ENCODE measurements around the gene RAI1.
"Not testable (repeated sequence)": the region's sequence is repeated elsewhere in the genome, so short reads cannot be mapped to it uniquely, and the experiment has no call there.

DNA sequence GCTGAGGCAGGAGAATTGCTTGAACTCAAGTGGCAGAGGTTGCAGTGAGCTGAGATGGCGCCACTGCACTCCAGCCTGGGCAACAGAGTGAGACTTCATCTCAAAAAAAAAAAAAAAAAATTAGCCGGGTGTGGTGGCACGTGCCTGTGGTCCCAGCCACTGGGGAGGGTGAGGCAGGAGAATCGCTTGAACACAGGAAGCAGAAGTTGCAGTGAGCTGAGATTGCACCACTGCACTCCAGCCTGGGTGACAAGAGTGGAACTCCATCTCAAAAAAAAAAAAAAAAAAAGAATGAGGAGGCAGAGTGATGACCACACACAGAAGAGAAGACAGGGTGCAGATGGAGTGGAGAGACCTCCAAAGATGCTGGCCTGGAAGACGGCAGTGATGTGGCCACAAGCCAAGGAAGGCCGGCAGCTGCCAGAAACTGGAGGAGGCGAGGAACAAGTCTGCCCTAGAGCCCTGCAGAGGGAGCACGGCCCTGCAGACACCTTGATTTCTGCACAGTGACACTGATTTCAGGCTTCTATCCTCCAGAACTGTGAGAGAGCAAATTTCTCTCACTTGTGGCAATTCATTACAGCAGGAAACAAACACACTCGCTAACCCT is 41.5 kb upstream of the RAI1 start:
- not testable (repeated sequence) for TF ChIP-seq CTCF, POLR2A (IDR thresholded peaks at IDR 0.05)
